Activated naive CD4-positive, alpha-beta T cell treated with anti-CD3 and anti-CD28 coated beads, Interleukin-2, amount 50 U/mL, for 16 hours (primary cell): ENCODE measurements around the gene SCYL1.

Experiments used
- DNase-seq: peaks from one replicate; pipeline ENCODE4 v3.0.0-alpha.2; 2020

SCYL1 gene

GRCh38 chr11:65586676-65587075 lies 61.8 kb downstream of the SCYL1 start:
- DNase-seq = no peak
